ENCODE results near the gene ARHGAP24.

The ARHGAP24 gene

DNA sequence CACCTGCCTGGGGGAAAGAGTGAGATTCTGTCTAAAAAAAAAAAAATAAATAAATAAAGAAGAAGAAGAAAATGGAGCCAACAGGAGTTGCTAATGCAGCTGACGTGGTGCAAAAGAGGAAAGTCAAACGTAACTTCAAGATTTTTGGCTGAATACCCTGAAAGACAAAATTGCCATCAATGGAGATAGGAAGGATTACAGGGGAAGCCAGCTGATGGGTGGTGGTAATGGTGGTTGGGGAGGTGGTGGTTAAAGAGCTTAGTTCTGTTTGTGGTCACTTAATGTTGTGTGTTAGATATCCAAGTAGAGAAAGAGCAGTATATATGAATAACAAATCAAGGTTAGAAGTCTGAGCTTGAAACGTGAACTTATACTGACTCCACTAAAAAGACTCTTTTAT is 225.4 kb downstream of the ARHGAP24 start:
- DNase-seq (ENCODE audit: extremely low read depth, low read depth): no peak
- H3K4me3 ChIP-seq (replicated peaks; ENCODE audit: low read depth, low read length): no peak overlapping the region
- TF ChIP-seq, protein P1, sequence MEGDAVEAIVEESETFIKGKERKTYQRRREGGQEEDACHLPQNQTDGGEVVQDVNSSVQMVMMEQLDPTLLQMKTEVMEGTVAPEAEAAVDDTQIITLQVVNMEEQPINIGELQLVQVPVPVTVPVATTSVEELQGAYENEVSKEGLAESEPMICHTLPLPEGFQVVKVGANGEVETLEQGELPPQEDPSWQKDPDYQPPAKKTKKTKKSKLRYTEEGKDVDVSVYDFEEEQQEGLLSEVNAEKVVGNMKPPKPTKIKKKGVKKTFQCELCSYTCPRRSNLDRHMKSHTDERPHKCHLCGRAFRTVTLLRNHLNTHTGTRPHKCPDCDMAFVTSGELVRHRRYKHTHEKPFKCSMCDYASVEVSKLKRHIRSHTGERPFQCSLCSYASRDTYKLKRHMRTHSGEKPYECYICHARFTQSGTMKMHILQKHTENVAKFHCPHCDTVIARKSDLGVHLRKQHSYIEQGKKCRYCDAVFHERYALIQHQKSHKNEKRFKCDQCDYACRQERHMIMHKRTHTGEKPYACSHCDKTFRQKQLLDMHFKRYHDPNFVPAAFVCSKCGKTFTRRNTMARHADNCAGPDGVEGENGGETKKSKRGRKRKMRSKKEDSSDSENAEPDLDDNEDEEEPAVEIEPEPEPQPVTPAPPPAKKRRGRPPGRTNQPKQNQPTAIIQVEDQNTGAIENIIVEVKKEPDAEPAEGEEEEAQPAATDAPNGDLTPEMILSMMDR (IDR thresholded peaks at IDR 0.05; ENCODE audit: low read depth, low read length, missing control alignments): no peak

DNA sequence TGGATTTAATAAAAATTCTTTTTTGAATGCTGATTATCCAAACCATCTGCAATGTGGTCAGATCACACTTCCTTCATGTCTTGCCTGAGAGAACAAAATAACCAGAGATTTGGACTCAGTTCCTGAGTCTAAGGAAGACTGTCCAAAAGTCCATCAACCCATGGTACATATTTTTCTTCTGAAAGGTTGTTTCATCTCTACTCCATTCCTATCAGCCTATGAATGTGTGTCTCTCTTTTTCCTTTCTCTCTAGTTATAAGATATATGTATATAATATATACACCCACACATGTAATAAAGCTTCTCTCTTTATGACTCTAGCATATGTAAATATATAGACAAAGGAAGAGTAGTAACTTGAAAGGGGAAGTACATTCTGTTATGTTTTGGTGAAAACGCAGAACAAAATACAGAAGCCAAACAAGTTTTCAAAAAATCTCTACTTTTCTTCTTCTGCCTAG is 226.9 kb downstream of the ARHGAP24 start:
- TF ChIP-seq, protein P1 (IDR thresholded peaks at IDR 0.05; ENCODE audit: low read depth, low read length, missing control alignments): no peak
- DNase-seq (ENCODE audit: extremely low read depth, low read depth): no peak
- H3K4me3 ChIP-seq (replicated peaks; ENCODE audit: low read depth, low read length): no peak overlapping the region

DNA sequence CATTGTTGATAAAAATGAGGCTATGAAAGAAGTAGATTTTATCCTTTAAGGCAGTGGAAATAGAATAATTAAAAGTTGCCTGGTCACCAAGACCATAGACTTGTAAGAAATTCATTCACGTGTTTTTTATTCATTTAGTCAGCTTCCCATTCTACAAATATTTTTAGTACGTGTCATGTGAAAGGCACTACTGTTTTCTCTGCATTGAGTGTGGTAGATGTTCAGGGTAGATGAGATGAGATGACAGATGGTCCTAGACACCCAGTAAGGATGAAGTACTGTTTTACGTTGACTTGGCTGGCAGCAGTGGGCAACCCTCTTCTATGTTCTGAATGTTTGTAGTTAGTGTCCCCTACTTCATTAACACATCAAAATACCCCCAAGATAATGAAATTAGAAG is 228.1 kb downstream of the ARHGAP24 start:
- DNase-seq (ENCODE audit: extremely low read depth, low read depth): no peak
- H3K4me3 ChIP-seq (replicated peaks; ENCODE audit: low read depth, low read length): no peak overlapping the region
- TF ChIP-seq, protein P1 (IDR thresholded peaks at IDR 0.05; ENCODE audit: low read depth, low read length, missing control alignments): no peak

DNA sequence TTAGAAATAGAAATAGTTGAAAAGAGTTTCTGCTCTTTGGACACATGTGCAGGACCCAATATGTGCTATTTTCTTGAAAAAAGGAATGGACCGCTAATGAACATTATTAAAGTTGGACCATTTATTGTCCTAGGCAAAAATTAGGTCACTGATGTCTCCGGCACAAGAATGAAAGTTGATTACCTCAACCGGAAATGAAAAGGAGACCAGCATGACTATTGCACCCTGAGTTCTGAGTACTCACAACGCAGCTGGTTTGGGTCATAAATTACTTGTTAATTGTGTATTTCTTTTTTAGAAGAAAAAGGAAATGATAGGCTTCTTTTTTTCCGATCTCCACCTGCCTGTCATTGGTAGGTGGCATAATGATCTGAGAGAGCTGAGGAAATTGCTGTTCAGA is 232.7 kb downstream of the ARHGAP24 start:
- TF ChIP-seq, protein P1 (IDR thresholded peaks at IDR 0.05; ENCODE audit: low read depth, low read length, missing control alignments): no peak
- DNase-seq (ENCODE audit: extremely low read depth, low read depth): no peak
- no peak overlapping the region for H3K4me3 ChIP-seq (replicated peaks; ENCODE audit: low read depth, low read length)

DNA sequence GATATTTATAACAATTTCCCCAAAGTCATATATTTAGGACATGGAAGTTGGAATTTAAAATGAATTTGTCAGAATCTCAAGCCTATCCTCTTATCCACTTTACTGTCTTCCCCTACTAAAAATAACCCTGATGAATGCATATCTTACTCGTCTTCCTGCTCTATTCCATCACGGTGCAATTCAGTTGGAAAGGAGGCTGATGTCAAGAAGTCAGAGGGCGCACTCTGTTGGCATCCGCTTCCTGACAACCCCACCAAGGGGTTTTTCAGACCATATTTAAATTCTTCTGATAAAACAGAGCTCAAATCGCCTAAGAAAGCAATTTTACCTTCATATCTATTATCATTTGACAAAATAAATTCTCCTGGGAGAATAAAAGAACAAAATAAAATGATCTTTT is 233.5 kb downstream of the ARHGAP24 start:
- no peak for DNase-seq (ENCODE audit: extremely low read depth, low read depth)
- no peak overlapping the region for H3K4me3 ChIP-seq (replicated peaks; ENCODE audit: low read depth, low read length)
- TF ChIP-seq, protein P1 (IDR thresholded peaks at IDR 0.05; ENCODE audit: low read depth, low read length, missing control alignments): no peak

DNA sequence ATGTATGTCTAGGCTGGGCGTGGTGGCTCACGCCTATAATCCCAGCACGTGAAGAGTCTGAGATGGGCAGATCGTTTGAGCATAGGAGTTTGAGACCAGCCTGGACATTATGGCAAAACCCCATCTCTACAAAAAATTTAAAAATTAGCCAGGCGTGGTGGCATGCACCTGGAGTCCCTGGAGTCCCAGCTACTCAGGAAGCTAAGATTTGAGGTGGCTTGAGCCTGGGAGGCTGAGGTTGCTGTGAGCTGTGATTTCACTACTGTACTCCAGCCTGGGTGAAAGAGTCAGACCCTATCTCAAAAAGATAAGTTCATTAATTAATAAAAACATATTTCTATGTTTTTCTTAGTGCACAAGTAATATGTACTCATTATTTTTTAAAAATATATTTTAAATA is 238.1 kb downstream of the ARHGAP24 start:
- no peak for DNase-seq (ENCODE audit: extremely low read depth, low read depth)
- TF ChIP-seq, protein P1 (IDR thresholded peaks at IDR 0.05; ENCODE audit: low read depth, low read length, missing control alignments): no peak
- no peak overlapping the region for H3K4me3 ChIP-seq (replicated peaks; ENCODE audit: low read depth, low read length)

Data from HFF-Myc (cell line).